Measurements from ENCODE around the gene KIAA1217.

Gene KIAA1217

DNA sequence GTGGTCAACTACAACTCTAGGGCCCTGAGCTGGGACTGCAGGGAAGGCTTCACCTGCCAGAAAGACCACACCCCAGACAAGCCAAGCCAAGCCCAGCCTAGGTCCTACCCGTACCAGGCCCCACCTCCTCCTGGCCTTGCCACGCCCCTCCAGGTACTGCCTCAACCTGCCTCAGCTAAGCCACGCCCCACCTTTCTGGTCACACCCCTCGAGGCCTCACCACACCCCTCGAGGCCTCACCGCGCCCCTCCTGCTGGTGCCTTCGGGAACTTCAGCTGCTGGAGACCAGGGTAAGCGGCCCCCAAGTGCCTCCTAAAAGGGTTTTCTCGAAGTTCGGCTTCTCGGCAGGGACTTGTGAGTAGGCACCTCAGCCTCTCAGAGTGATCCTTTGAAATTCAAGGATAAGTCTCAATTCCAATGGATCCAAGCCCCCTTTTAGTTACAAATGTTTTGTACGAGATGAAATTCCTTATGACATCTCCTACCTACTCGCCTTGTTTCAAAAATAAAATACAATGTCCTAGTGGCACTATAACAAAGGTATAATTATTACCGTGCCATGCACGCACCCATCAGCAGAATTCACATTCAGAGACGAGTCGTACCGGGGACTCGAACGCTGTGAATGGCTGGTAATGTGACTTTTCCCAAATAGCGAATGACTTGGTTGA lies 343.5 kb downstream of the KIAA1217 start:
- no peak for DNase-seq (ENCODE audit: low read depth)

DNA sequence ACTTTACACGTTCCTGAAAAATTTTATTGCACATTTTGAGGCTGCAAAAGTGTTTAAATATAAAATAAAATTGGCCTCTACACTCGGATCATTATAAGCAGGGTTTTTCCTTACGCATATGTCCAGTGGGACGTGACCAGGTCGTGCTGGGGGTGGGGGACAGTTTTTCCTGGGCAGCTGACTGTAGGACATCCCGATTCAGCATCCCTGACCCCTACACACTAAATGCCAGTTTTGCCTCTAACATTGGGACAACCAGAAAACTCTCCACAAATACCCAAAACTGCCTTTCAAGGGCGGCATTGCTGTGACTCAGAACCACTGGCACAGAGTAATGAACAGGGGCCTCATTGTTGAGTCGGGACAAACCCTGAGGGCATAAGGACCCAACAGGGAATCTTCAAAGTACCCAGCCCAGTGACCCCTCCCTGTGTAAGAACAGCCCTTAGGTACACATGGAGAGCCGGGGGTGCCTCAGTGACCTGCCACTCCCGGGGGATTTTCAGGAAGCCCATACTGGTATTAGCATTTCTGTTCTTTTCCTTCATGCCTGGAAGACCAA lies 344.2 kb downstream of the KIAA1217 start:
- no peak for DNase-seq (ENCODE audit: low read depth)

DNA sequence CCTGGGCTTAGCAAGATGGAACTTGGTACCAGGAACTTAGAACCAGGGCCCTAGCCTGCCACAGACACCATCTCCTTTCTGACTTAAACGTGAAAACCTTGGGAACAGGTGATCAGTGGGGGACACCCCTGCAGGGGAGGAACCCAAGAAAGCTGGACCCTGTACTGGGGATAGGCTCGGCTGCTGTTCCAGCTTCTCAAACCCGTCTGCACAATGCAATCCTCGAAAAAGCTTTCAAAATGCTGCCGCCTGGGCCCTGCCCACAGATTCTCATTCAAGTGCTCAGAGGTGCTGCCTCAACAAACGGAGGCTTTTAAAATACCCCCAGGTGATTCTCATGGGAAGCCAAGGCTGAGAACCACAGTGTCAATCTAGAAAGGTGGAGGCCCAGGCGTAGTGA lies 345.1 kb downstream of the KIAA1217 start:
- no peak for DNase-seq (ENCODE audit: low read depth)

- DNase-seq (ENCODE audit: low read depth) = no peak
Measured at GRCh38 chr10:24556126-24556749, 347.3 kb downstream of the KIAA1217 start.

DNA sequence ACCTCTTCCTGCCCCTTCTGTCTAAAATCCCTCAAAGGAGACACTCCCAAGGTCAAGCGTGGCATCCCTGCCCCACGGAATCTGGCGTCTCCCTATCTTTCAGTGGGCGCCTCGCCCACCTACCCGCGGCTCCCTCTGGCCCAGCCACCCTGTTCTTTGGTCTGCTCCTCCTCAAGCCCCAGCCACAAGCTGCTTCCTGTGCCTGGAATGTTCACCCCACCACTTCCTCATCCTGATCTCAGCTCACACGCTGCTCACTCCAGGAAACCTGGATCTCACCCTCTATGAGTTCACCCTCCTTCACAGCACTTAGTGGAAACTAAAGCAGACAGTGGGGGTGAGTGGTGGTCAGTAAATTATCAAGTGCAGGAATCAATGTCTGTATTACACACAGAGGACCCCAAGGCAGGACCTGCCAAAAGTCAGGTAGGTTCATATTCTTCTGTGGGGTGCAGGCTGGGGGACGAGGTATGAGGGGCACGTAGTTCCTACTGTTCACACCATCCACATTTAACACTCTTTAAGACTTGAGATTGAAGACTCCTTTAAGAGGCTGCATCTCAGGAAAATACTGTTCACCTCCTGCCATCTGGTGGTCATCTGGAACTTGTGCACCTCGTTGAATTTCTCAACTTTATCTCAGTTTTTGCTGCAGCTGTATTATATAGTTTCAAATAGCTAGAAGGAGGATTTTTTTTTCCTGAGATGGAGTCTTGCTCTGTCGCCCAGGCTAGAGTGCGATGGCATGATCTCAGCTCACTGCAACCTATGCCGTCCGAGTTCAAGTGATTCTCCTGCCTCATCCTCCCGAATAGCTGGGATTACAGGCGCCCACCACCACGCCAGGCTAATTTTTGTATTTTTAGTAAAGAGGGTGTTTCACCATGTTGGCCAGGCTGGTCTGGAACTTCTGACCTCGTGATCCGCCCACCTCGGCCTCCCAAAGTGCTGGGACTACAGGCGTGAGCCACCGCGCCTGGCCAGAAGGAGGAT lies 348.1 kb downstream of the KIAA1217 start:
- no peak for DNase-seq (ENCODE audit: low read depth)

- DNase-seq (ENCODE audit: low read depth) = no peak
Measured at GRCh38 chr10:24561453-24561852, 352.5 kb downstream of the KIAA1217 start.

GRCh38 chr10:24568042-24568441 lies 359.1 kb downstream of the KIAA1217 start:
- DNase-seq (ENCODE audit: low read depth) = no peak

- DNase-seq (ENCODE audit: low read depth) = no peak
Measured at GRCh38 chr10:24569330-24569796, 360.4 kb downstream of the KIAA1217 start.

DNA sequence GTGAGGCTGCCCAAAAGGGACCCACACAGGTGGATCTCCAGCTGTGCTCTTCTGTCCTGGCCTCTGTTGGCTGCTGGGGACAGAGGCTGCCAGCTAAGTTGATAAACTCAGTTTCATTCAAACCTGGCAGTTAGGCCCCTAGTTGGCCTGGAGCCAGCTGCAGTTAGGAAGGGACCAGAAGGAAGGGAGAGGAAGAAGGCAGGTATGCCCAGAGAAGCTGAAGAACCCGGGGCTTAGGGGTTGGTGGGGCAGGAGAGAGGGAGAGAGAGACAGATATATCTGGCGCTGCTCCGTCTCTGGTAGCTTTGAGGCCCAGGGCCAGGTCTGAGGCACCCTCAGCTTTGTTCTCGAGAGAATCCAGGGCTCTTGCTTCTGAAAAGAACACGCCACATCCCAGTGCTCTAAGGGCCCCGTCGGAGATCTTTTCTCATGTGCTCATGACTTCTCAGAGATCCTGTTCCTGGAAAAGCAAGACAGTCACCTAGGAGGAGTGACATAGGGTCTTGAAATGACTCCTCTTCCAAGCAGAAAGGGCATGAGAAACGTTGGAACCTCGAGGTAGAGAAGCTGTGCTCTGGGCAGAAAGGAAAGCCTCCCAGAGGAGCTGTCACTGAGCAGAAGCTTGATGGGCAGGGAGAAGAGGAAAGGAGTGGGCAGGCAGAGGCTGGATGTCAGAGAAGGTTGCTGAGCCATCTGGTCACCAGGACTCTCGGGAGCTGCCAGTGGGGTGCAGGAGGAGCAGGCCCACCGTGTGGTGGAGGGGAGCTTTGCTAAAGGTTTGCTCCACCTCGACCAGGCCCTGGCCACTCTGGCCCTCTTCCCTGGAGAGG lies 361.1 kb downstream of the KIAA1217 start:
- no peak for DNase-seq (ENCODE audit: low read depth)

GRCh38 chr10:24570658-24571426 lies 361.9 kb downstream of the KIAA1217 start:
- DNase-seq (ENCODE audit: low read depth) = no peak

DNA sequence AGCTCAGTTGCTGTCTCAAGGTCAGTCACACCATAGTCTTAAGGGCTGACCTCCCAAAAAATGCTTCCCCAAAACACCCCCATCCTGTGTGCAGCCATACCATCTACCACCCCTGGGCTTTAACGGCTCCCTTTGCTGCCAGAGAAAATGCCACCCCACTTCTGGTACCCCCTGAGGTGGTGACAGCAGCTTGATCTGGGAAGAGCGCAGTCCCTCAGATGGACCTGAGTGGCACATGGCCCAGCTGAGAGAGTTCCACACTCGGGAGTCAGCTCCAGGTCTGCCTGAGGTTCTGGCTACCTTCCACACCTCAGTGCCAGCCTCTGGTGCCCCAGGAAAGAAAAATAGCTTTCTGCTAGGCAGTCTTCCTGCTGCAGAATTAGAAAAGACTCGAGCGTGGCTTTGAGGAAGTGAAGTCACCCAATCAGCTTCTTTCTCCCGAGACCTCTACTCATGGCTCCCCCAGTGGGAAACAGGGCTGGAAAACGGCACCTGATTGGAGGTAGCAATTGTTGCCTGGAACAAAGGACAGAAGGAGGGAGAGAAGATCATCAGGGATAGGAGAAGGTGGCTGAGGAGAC lies 363.0 kb downstream of the KIAA1217 start:
- no peak for DNase-seq (ENCODE audit: low read depth)

GRCh38 chr10:24574161-24574560 lies 365.2 kb downstream of the KIAA1217 start:
- no peak for DNase-seq (ENCODE audit: low read depth)

DNA sequence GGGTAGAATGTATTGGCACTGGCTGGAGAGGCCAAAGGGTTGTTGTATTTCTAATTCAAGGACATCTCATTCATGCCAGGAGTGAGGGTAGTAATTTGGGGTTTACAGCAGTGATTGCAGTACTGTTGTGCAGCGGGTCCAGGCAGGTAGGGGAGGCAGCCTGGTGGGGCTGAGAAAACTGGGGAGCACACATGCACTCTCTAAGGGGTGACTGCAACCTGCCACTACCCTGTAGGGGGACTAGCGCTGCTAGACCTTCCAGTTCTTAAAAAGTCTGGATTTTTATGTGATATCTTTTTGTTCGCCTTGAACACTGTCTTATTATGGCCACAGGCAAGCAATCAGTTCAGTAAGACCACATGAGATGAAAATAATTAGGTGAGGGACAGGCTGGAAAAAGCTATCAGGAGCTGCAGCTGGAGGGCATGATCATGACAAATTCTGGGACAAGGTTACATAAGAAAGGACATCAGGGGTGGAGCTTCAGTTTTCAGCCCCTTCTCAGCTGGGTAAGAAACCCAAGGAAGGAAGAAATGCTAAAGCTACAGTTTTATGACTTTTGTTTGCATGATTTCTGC lies 365.7 kb downstream of the KIAA1217 start:
- DNase-seq (ENCODE audit: low read depth) = no peak

DNA sequence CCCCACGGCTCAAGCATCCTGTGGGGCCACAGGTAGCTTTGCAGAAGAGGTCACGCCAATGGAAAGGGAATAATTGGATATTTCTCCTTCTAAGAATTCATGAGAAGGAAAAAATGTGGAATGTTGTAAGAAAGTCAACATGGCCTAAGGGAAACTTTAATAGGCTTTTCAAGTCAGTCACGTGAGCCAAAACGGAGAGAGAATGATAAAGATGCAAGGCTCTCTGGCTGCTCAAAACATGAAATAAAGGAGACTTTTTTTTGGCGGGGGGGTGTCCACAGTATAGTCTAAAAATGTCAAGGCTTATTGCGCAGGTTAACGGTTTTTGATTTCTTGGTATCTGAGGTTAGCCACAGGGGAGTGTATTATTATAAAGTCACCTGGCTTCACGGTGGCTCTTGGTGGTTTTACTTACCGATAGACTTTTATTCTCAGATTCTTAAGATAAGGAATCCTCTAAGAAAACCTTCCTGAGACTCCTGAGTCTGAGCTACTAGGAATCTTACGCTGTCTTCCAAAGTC lies 366.6 kb downstream of the KIAA1217 start:
- no peak for DNase-seq (ENCODE audit: low read depth)

- DNase-seq (ENCODE audit: low read depth) = no peak
Measured at GRCh38 chr10:24579448-24579847, 370.5 kb downstream of the KIAA1217 start.

DNA sequence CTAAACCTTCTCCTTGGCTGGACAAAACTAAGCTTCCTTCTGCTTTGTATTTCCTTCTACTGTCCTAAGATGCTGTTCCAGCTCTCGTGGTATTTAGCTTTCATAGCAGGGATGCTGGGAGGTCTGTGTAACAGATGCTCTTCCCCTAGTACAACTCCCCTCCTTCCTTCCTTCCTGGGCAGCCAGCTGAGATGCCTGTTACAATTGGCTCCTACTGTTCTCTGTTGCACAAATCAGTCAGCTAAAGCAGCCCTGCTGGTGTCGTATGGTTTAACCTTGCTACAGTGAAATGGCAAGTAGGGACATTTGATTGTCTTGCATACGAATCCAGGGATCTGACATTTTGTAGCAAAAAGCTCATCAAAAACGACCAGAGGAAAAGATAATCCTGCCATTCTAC lies 371.0 kb downstream of the KIAA1217 start:
- no peak for DNase-seq (ENCODE audit: low read depth)

- DNase-seq (ENCODE audit: low read depth) = no peak
Measured at GRCh38 chr10:24589265-24589664, 380.3 kb downstream of the KIAA1217 start.

GRCh38 chr10:24590697-24591457 lies 381.9 kb downstream of the KIAA1217 start:
- no peak for DNase-seq (ENCODE audit: low read depth)

Measured in stimulated activated CD4-positive, alpha-beta T cell treated with anti-CD3 and anti-CD28 coated beads, Interleukin-2, amount 100 ng/mL, for 4 hours (primary cell).